Activated gamma-delta T cell (primary cell): ENCODE data around the gene FOXO6.
"Not testable (repeated sequence)": the region's sequence is repeated elsewhere in the genome, so short reads cannot be mapped to it uniquely, and the experiment has no call there.

Source experiments
- DNase-seq: peaks from one replicate; lab custom pipeline; 2025; lab: John Stamatoyannopoulos, UW

The FOXO6 gene

GRCh38 chr1:41328780-41329640 is 32.2 kb upstream of the FOXO6 start:
- DNase-seq = no peak

- no peak for DNase-seq
Measured at GRCh38 chr1:41329662-41330587, 31.3 kb upstream of the FOXO6 start.

- DNase-seq = no peak
Measured at GRCh38 chr1:41330588-41331545, 30.4 kb upstream of the FOXO6 start.

- DNase-seq = no peak
Measured at GRCh38 chr1:41331546-41331917, 29.7 kb upstream of the FOXO6 start.

GRCh38 chr1:41332161-41332560 is 29.1 kb upstream of the FOXO6 start:
- DNase-seq = not testable (repeated sequence)

GRCh38 chr1:41333146-41333784 is 28.0 kb upstream of the FOXO6 start:
- no peak for DNase-seq

GRCh38 chr1:41338820-41339219 is 22.4 kb upstream of the FOXO6 start:
- DNase-seq = no peak

GRCh38 chr1:41340655-41341364 is 20.4 kb upstream of the FOXO6 start:
- DNase-seq = no peak

GRCh38 chr1:41341365-41341683 is 19.9 kb upstream of the FOXO6 start:
- no peak for DNase-seq

GRCh38 chr1:41341772-41342562 is 19.3 kb upstream of the FOXO6 start:
- DNase-seq = no peak

GRCh38 chr1:41342774-41343355 is 18.4 kb upstream of the FOXO6 start:
- DNase-seq = no peak

GRCh38 chr1:41343790-41344699 is 17.2 kb upstream of the FOXO6 start:
- DNase-seq = no peak

GRCh38 chr1:41344708-41345159 is 16.5 kb upstream of the FOXO6 start:
- DNase-seq = no peak

- no peak for DNase-seq
Measured at GRCh38 chr1:41345434-41346075, 15.7 kb upstream of the FOXO6 start.

- DNase-seq = no peak
Measured at GRCh38 chr1:41347276-41347675, 14.0 kb upstream of the FOXO6 start.

- DNase-seq = no peak
Measured at GRCh38 chr1:41348394-41348793, 12.8 kb upstream of the FOXO6 start.

GRCh38 chr1:41349361-41350054 is 11.7 kb upstream of the FOXO6 start:
- DNase-seq = no peak
